HG03196 (cell line): ENCODE results near the gene ENKD1.
"Not testable (repeated sequence)": the region's sequence is repeated elsewhere in the genome, so short reads cannot be mapped to it uniquely, and the experiment has no call there.

ENCODE experiments used
- ATAC-seq: cut with Tn5 transposase; IDR thresholded peaks from one replicate; pipeline ENCODE4 v1.9.1; 2021; ENCODE audit not compliant: unreplicated experiment

The ENKD1 gene

GRCh38 chr16:67666559-67667452 lies at the start of gene ENKD1, which contains the start of gene C16orf86:
Gene ENKD1 (minus strand): TSS chr16:67666750. CDS start chr16:67666442, 308 bp downstream.
Gene C16orf86 (plus strand): TSS chr16:67666814. CDS start chr16:67666971, 157 bp downstream.
- peak; percentile 42 for ATAC-seq

- no peak for ATAC-seq
These were observed 49.5 kb upstream of the ENKD1 start for GRCh38 chr16:67716097-67716496.

- no peak for ATAC-seq
These were observed 48.0 kb upstream of the ENKD1 start for GRCh38 chr16:67714522-67714921.

GRCh38 chr16:67713647-67714273 lies 47.2 kb upstream of the ENKD1 start:
- no peak for ATAC-seq

- ATAC-seq: no peak
These were observed 44.1 kb upstream of the ENKD1 start for GRCh38 chr16:67710607-67711006.

GRCh38 chr16:67709050-67709449 lies 42.5 kb upstream of the ENKD1 start:
- ATAC-seq: no peak

- ATAC-seq: no peak
These were observed 41.8 kb upstream of the ENKD1 start for GRCh38 chr16:67708368-67708771.

GRCh38 chr16:67707790-67708189 lies 41.2 kb upstream of the ENKD1 start:
- no peak for ATAC-seq

- no peak for ATAC-seq
These were observed 40.7 kb upstream of the ENKD1 start for GRCh38 chr16:67707210-67707609.

GRCh38 chr16:67704110-67704509 lies 37.6 kb upstream of the ENKD1 start:
- ATAC-seq: no peak

- no peak for ATAC-seq
These were observed 37.1 kb upstream of the ENKD1 start for GRCh38 chr16:67703626-67704025.

- ATAC-seq: no peak
These were observed 35.6 kb upstream of the ENKD1 start for GRCh38 chr16:67702130-67702529.

GRCh38 chr16:67701420-67701819 lies 34.9 kb upstream of the ENKD1 start:
- ATAC-seq: no peak

- ATAC-seq: no peak
These were observed 32.7 kb upstream of the ENKD1 start for GRCh38 chr16:67699265-67699664.

GRCh38 chr16:67697422-67698185 lies 31.1 kb upstream of the ENKD1 start:
- ATAC-seq: no peak

- no peak for ATAC-seq
These were observed 28.1 kb upstream of the ENKD1 start for GRCh38 chr16:67694611-67695010.

GRCh38 chr16:67693517-67694285 lies 27.2 kb upstream of the ENKD1 start:
- not testable (repeated sequence) for ATAC-seq

GRCh38 chr16:67685388-67686112 lies 19.0 kb upstream of the ENKD1 start:
- ATAC-seq: no peak

- ATAC-seq: no peak
These were observed 17.2 kb upstream of the ENKD1 start for GRCh38 chr16:67683767-67684166.
